ENCODE measurements around the gene GON4L. TPM values are rescaled to one million over a fixed set of nuclear protein-coding genes. Genes with fewer than 3 reads are reported as not detected.
"Not testable (repeated sequence)": the region's sequence is repeated elsewhere in the genome, so short reads cannot be mapped to it uniquely, and the experiment has no call there.

The GON4L gene
- total and polyA plus RNA-seq, 2 donors, result 17.6 to 51.7 TPM

- H3K36me3 ChIP-seq (ENCODE audit: insufficient read depth), result peaks cover 6% of the 10 kb centered on the region
- H3K4me3 ChIP-seq (ENCODE audit: low read depth, low read length), result no peak overlapping the region
- no peak overlapping the region for H3K27ac ChIP-seq (ENCODE audit: low read depth)
- WGBS, result 92% methylated on average over 5 of the region's 5 CpGs
- no peak for DNase-seq (ENCODE audit: extremely low spot score)
- no peaks in the 10 kb centered on the region for H3K4me1 ChIP-seq (ENCODE audit: insufficient read depth)
Observed at GRCh38 chr1:155769257-155769656, 87.8 kb downstream of the GON4L start.

- not testable (repeated sequence) for H3K36me3 ChIP-seq (ENCODE audit: insufficient read depth); H3K4me3 ChIP-seq (ENCODE audit: low read depth, low read length); DNase-seq (ENCODE audit: extremely low spot score); H3K4me1 ChIP-seq (ENCODE audit: insufficient read depth); H3K27ac ChIP-seq (ENCODE audit: low read depth)
- WGBS, result 92% methylated on average over 3 of the region's 5 CpGs
Observed at GRCh38 chr1:155767399-155767989, 89.5 kb downstream of the GON4L start.

- not testable (repeated sequence) for H3K4me3 ChIP-seq (ENCODE audit: low read depth, low read length); DNase-seq (ENCODE audit: extremely low spot score); H3K4me1 ChIP-seq (ENCODE audit: insufficient read depth); H3K27ac ChIP-seq (ENCODE audit: low read depth); H3K36me3 ChIP-seq (ENCODE audit: insufficient read depth)
- 89% methylated on average over 7 of the region's 7 CpGs for WGBS
Observed at GRCh38 chr1:155763989-155764388, 93.0 kb downstream of the GON4L start.

- not testable (repeated sequence) for H3K36me3 ChIP-seq (ENCODE audit: insufficient read depth); H3K4me3 ChIP-seq (ENCODE audit: low read depth, low read length); H3K4me1 ChIP-seq (ENCODE audit: insufficient read depth); H3K27ac ChIP-seq (ENCODE audit: low read depth); DNase-seq (ENCODE audit: extremely low spot score)
- 84% methylated on average over 6 of the region's 6 CpGs for WGBS
Observed at GRCh38 chr1:155763090-155763815, 93.8 kb downstream of the GON4L start.

GRCh38 chr1:155761736-155762405 lies 95.1 kb downstream of the GON4L start:
- Histone ChIP-seq H3K36me3 (ENCODE audit: insufficient read depth) (peaks cover 6% of the 10 kb centered on the region), H3K4me3 (ENCODE audit: low read depth, low read length) (no peak overlapping the region), H3K27ac (ENCODE audit: low read depth) (no peak overlapping the region), H3K4me1 (ENCODE audit: insufficient read depth) (no peaks in the 10 kb centered on the region)
- 93% methylated on average over 11 of the region's 11 CpGs for WGBS
- no peak for DNase-seq (ENCODE audit: extremely low spot score)

- Histone ChIP-seq H3K4me3 (ENCODE audit: low read depth, low read length) (no peak overlapping the region), H3K4me1 (ENCODE audit: insufficient read depth) (no peaks in the 10 kb centered on the region), H3K27ac (ENCODE audit: low read depth) (no peak overlapping the region), H3K36me3 (ENCODE audit: insufficient read depth) (peaks cover 6% of the 10 kb centered on the region)
- DNase-seq (ENCODE audit: extremely low spot score), result no peak
- 88% methylated on average over 2 of the region's 2 CpGs for WGBS
Observed at GRCh38 chr1:155760751-155761475, 96.1 kb downstream of the GON4L start.

- Histone ChIP-seq H3K4me1 (ENCODE audit: insufficient read depth) (no peaks in the 10 kb centered on the region), H3K36me3 (ENCODE audit: insufficient read depth) (peaks cover 6% of the 10 kb centered on the region), H3K27ac (ENCODE audit: low read depth) (no peak overlapping the region), H3K4me3 (ENCODE audit: low read depth, low read length) (no peak overlapping the region)
- no peak for DNase-seq (ENCODE audit: extremely low spot score)
- WGBS, result 92% methylated on average over 4 of the region's 4 CpGs
Observed at GRCh38 chr1:155759966-155760630, 96.9 kb downstream of the GON4L start.

GRCh38 chr1:155759017-155759416 lies 98.0 kb downstream of the GON4L start:
- 99% methylated on average over 3 of the region's 3 CpGs for WGBS
- not testable (repeated sequence) for H3K4me3 ChIP-seq (ENCODE audit: low read depth, low read length); H3K27ac ChIP-seq (ENCODE audit: low read depth); H3K36me3 ChIP-seq (ENCODE audit: insufficient read depth); H3K4me1 ChIP-seq (ENCODE audit: insufficient read depth); DNase-seq (ENCODE audit: extremely low spot score)

GRCh38 chr1:155748141-155748540 lies 108.9 kb downstream of the GON4L start:
- H3K27ac ChIP-seq (ENCODE audit: low read depth); H3K4me3 ChIP-seq (ENCODE audit: low read depth, low read length); H3K4me1 ChIP-seq (ENCODE audit: insufficient read depth); H3K36me3 ChIP-seq (ENCODE audit: insufficient read depth); DNase-seq (ENCODE audit: extremely low spot score): not testable (repeated sequence)
- WGBS, result 88% methylated on average over 5 of the region's 5 CpGs

GRCh38 chr1:155747586-155747985 lies 109.4 kb downstream of the GON4L start:
- WGBS, result 92% methylated on average over 11 of the region's 12 CpGs
- not testable (repeated sequence) for DNase-seq (ENCODE audit: extremely low spot score); H3K4me3 ChIP-seq (ENCODE audit: low read depth, low read length); H3K27ac ChIP-seq (ENCODE audit: low read depth); H3K36me3 ChIP-seq (ENCODE audit: insufficient read depth); H3K4me1 ChIP-seq (ENCODE audit: insufficient read depth)

- Histone ChIP-seq H3K4me3 (ENCODE audit: low read depth, low read length) (peak overlapping the region; percentile 55), H3K27ac (ENCODE audit: low read depth) (peak overlapping the region; percentile 83)
- H3K4me1 ChIP-seq (ENCODE audit: insufficient read depth); H3K36me3 ChIP-seq (ENCODE audit: insufficient read depth): not testable (repeated sequence)
- peak; percentile 90 for DNase-seq (ENCODE audit: extremely low spot score)
- under 1% methylated on average over 47 of the region's 77 CpGs for WGBS
Observed at GRCh38 chr1:155745284-155746228, 111.5 kb downstream of the GON4L start.

- peak overlapping the region; percentile 55 for H3K4me3 ChIP-seq (ENCODE audit: low read depth, low read length)
- H3K36me3 ChIP-seq (ENCODE audit: insufficient read depth), result no peaks in the 10 kb centered on the region
- 73% methylated on average over 9 of the region's 9 CpGs for WGBS
Observed at GRCh38 chr1:155744711-155745283, 112.2 kb downstream of the GON4L start.

More at GRCh38 chr1:155744711-155745283, 112.2 kb downstream of the GON4L start:
- H3K27ac ChIP-seq (ENCODE audit: low read depth), result no peak overlapping the region
- no peaks in the 10 kb centered on the region for H3K4me1 ChIP-seq (ENCODE audit: insufficient read depth)
- DNase-seq (ENCODE audit: extremely low spot score), result no peak

Data from urinary bladder (tissue), 4 donors.